Muscle of leg (tissue), 11 donors: ENCODE results near the gene ETF1. TPM values are rescaled to one million over a fixed set of nuclear protein-coding genes. Genes with fewer than 3 reads are reported as not detected.
A peak's percentile ranks its signal among the peaks of the same experiment; 100 is the strongest.

Experiments
- DNase-seq: peaks from one replicate; pipeline ENCODE4 v3.0.0; 2013
- H3K27ac ChIP-seq: one replicate; pipeline ENCODE4 v1.5.1; 2013; ENCODE audit warnings: mild to moderate bottlenecking, low read length, control low read depth
- H3K27me3 ChIP-seq: one replicate; pipeline ENCODE4 v1.6.1; 2013; ENCODE audit warnings: low read length; ENCODE audit not compliant: control insufficient read depth, insufficient read depth
- H3K36me3 ChIP-seq: one replicate; pipeline ENCODE4 v1.6.1; 2013; ENCODE audit warnings: low read length; ENCODE audit not compliant: control insufficient read depth, insufficient read depth
- H3K4me1 ChIP-seq: one replicate; pipeline ENCODE4 v1.6.1; 2013; ENCODE audit warnings: low read length; ENCODE audit not compliant: control insufficient read depth, insufficient read depth
- H3K4me3 ChIP-seq: one replicate; pipeline ENCODE4 v1.5.1; 2013; ENCODE audit warnings: low read length, control low read depth
- H3K9me3 ChIP-seq: replicated peaks from 2 replicates; pipeline ENCODE4 v1.6.1; 2013; ENCODE audit warnings: low read depth, low read length; ENCODE audit not compliant: control insufficient read depth
- WGBS: methylation state at CpG from one replicate; pipeline ENCODE4 v1.1.5; 2013; ENCODE audit warnings: missing lambda C conversion rate; ENCODE audit not compliant: insufficient coverage; 5-methylcytosine and 5-hydroxymethylcytosine counted together
- polyA plus RNA-seq, 8 donors: library from polyadenylated mRNA; unstranded; fragments of 120-200 nt; gene quantifications; one replicate each; pipeline versions ENCODE4 v1.2.1 to v1.2.3, GENCODE V29; 2013; ENCODE audit warnings: inconsistent platforms in 1 of 8, low replicate concordance in 1 of 8; ENCODE audit not compliant: insufficient read length in 8 of 8, insufficient read depth in 1 of 8
- total RNA-seq: library from RNA; stranded (reverse); fragments of 120-200 nt; gene quantifications from one replicate; pipeline ENCODE4 v1.2.4, GENCODE V29; 2013

ETF1 gene
- total and polyA plus RNA-seq, 9 donors: 36.1 to 55.7 (median 45.5) TPM

- peak; percentile 55 for DNase-seq
- Histone ChIP-seq H3K27ac (peak overlapping the region; percentile 99), H3K9me3 (no peaks in the 10 kb centered on the region), H3K4me3 (peak overlapping the region; percentile 99), H3K36me3 (no peaks in the 10 kb centered on the region), H3K4me1 (peaks cover 22% of the 10 kb centered on the region), H3K27me3 (no peaks in the 10 kb centered on the region)
- WGBS: 24% methylated on average over 4 of the region's 16 CpGs
These were observed 1.4 kb upstream of the ETF1 start for GRCh38 chr5:138544181-138545134.

DNA sequence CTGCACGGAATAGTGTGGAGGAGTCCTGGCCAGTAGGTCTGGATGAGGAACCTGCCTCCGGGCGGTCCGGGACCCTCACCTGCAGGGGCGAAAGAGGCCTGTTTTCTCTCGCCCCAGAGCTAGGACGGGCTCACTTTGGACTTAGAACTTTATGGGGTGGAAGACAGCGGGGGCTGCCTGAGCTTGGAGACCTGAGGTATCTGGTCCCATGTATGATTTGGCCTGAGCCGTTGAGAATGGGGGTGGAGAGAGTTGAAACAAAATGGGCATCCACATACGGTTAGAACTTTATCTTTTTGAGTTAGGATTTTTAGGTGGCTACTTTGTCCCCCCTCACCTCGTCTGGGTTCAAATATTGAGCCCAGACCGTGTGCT is 681 bp upstream of the ETF1 start:
- H3K27ac ChIP-seq: peak overlapping the region; percentile 99
- WGBS: 0% methylated on average over 8 of the region's 12 CpGs

GRCh38 chr5:138542180-138542955 is 668 bp downstream of the ETF1 start:
- Histone ChIP-seq H3K4me1 (peaks cover 22% of the 10 kb centered on the region), H3K4me3 (peak overlapping the region; percentile 100), H3K9me3 (no peaks in the 10 kb centered on the region), H3K27ac (peak overlapping the region; percentile 99), H3K36me3 (peaks cover 2% of the 10 kb centered on the region), H3K27me3 (no peaks in the 10 kb centered on the region)
- under 1% methylated on average over 40 of the region's 47 CpGs for WGBS
- peak; percentile 36 for DNase-seq

More for the DNA sequence above, 681 bp upstream of the ETF1 start:
- H3K36me3 ChIP-seq: no peaks in the 10 kb centered on the region
- no peaks in the 10 kb centered on the region for H3K27me3 ChIP-seq
- H3K9me3 ChIP-seq: no peaks in the 10 kb centered on the region
- H3K4me1 ChIP-seq: peaks cover 22% of the 10 kb centered on the region
- no peak for DNase-seq
- peak overlapping the region; percentile 99 for H3K4me3 ChIP-seq

DNA sequence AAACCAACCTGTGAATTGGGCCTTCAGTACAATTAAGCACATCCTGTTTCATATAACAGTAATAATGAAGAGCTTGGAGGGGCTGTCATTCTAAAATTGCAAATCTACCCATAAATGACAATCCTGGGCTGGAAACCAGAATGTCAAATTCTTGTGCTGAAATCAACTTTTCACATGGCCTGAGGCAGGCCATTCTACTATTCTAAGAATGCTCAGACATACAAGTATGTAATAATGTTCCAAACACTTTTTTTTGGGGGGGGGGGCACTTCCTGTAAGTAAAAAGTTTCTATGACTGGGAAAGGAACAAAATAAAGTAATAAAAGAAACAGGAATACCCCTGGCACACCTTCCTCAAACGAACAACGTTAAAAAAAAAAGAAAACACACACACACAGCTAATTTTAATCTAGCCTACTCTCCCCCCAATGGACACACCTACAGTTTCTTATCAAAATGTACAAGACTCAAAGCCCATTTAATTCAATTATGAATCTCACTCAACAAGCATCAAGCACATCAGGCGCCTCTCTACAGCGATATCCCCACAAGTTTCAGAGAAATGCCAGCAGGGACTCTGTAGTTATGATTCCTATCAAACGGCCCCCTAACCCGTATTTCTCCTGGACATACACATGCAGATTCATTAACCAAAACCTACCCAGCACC is 1.4 kb downstream of the ETF1 start:
- 34% methylated on average over 4 of the region's 6 CpGs for WGBS
- Histone ChIP-seq H3K27me3 (no peaks in the 10 kb centered on the region), H3K4me3 (peak overlapping the region; percentile 100), H3K4me1 (peaks cover 22% of the 10 kb centered on the region), H3K27ac (peak overlapping the region; percentile 99), H3K36me3 (peaks cover 2% of the 10 kb centered on the region), H3K9me3 (no peaks in the 10 kb centered on the region)
- DNase-seq: peak; percentile 9

DNA sequence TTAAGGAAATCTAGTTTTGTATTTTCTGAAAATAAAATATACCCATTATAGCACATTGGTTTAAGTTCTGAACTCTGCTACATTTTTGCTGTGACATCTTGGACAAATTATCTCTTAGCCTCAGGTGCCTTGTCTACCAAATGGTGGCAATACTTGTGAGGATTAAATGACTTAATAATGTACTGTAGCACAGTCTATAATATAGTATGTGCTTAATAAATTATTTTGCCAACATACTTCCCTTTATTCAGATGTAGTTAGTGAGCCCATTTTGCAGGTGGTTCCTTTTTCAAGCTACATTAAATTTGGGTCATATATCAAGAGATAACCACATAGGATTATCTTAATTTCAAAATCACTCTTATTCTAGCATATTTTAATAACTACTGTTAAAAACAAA is 3.2 kb downstream of the ETF1 start:
- Histone ChIP-seq H3K4me1 (peaks cover 18% of the 10 kb centered on the region), H3K4me3 (no peak overlapping the region), H3K9me3 (no peaks in the 10 kb centered on the region), H3K27ac (no peak overlapping the region), H3K36me3 (peaks cover 4% of the 10 kb centered on the region), H3K27me3 (no peaks in the 10 kb centered on the region)
- no peak for DNase-seq

- DNase-seq: no peak
- Histone ChIP-seq H3K4me1 (peaks cover 11% of the 10 kb centered on the region), H3K9me3 (no peaks in the 10 kb centered on the region), H3K27me3 (no peaks in the 10 kb centered on the region), H3K36me3 (peaks cover 10% of the 10 kb centered on the region), H3K27ac (no peak overlapping the region), H3K4me3 (no peak overlapping the region)
- no CpG with 5 or more reads among the region's 2 CpGs for WGBS
These were observed 4.0 kb downstream of the ETF1 start for GRCh38 chr5:138538943-138539627.

GRCh38 chr5:138536665-138537315 is 6.2 kb downstream of the ETF1 start:
- no peaks in the 10 kb centered on the region for H3K27me3 ChIP-seq
- H3K27ac ChIP-seq: no peak overlapping the region
- H3K4me3 ChIP-seq: no peak overlapping the region
- no CpG with 5 or more reads among the region's 4 CpGs for WGBS
- H3K9me3 ChIP-seq: no peaks in the 10 kb centered on the region
- peaks cover 10% of the 10 kb centered on the region for H3K36me3 ChIP-seq
- peaks cover 5% of the 10 kb centered on the region for H3K4me1 ChIP-seq
- no peak for DNase-seq

DNA sequence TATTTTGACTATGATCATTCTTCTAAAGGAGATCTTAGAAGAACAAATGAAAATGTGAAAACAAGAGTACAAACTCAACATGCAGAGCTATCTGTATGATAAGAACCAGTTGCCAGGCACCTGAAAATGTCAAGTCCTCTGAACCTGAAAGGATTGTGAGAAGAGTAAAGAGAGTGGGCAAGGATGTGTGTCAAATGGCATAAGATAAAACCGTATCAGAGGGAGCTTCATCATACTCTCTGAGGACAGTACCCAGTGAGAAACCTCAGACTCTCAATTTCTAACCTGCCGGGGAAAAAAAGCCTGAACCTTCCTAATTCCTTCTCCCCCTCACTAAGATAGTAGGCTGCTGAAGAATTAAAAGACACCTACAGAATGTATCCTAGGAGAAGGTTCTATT is 6.8 kb downstream of the ETF1 start:
- WGBS: no CpG with 5 or more reads among the region's 2 CpGs
- Histone ChIP-seq H3K27ac (no peak overlapping the region), H3K9me3 (no peaks in the 10 kb centered on the region), H3K27me3 (no peaks in the 10 kb centered on the region), H3K4me3 (no peak overlapping the region), H3K4me1 (peaks cover under 1% of the 10 kb centered on the region), H3K36me3 (peaks cover 10% of the 10 kb centered on the region)
- no peak for DNase-seq
